Activated naive CD4-positive, alpha-beta T cell treated with anti-CD3 and anti-CD28 coated beads, Interleukin-2, amount 50 U/mL, for 16 hours (primary cell): ENCODE results near the gene QRSL1.
"Not testable (repeated sequence)": the region's sequence is repeated elsewhere in the genome, so short reads cannot be mapped to it uniquely, and the experiment has no call there.

Experiments
- DNase-seq: peaks from one replicate; pipeline ENCODE4 v3.0.0-alpha.2; 2020

Gene QRSL1, protein sequence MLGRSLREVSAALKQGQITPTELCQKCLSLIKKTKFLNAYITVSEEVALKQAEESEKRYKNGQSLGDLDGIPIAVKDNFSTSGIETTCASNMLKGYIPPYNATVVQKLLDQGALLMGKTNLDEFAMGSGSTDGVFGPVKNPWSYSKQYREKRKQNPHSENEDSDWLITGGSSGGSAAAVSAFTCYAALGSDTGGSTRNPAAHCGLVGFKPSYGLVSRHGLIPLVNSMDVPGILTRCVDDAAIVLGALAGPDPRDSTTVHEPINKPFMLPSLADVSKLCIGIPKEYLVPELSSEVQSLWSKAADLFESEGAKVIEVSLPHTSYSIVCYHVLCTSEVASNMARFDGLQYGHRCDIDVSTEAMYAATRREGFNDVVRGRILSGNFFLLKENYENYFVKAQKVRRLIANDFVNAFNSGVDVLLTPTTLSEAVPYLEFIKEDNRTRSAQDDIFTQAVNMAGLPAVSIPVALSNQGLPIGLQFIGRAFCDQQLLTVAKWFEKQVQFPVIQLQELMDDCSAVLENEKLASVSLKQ

DNA sequence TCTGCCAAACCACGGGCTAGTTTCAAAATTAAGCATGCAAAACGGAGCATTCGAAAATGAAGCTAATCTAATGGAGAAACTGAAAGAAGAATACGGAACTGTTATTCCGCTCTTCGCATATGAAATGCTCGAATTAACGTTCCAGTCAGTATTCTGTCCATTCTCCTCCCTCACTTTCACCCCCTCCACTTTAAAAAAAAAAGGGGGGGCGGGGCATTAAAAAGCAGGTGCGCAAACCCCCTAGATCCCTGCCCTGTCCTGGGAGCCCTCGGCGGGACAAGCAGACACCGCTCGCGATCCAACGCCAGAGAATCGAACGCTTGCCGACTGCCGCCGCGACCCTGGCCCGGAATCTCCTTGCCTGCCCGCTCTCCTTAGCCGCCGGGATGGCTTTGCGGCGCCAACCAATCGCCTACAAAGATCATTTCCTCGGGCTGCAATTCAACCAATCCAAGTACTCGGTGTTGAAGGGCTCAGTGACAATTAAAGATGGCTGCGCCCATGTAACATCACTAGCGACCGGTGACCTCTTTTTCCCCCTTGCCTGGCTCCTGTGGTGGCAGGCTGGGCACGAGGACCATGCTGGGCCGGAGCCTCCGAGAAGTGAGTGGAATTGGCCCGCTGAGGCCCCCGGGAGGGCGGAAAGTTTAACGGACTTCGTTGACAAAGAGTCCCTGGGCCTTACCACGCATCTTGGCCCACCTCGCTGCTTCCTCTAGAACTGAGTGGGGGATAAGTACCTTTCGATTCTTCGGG lies at the start of gene QRSL1, which contains the start of gene RTN4IP1:
TSS of gene QRSL1 (plus strand) at position 476 of the 756 bp plus-strand sequence. CDS start at position 580, 104 bp downstream.
TSS of gene RTN4IP1 (minus strand) at position 396 of the 756 bp plus-strand sequence. CDS start 477 bp downstream, outside the sequence.
- DNase-seq = peak; percentile 82

DNA sequence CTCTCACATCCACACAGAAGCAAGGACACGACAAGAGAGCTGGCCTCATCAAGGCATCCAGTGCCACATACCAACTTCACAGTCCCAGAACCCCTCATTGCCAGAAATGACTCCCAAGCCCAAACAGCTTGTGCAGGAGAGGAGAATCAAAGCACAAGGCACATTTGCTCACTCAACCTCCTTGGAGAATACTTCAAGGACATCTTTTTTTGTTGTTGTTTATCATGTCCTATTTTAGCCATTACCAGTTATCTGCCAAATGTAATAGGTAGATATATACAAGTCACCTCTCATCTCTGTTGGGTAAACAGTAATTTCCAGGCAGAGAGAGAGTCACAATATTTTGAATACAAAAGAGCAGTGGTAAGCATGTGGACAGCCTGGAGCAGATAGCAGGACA lies 47.9 kb upstream of the QRSL1 start:
- DNase-seq = no peak

DNA sequence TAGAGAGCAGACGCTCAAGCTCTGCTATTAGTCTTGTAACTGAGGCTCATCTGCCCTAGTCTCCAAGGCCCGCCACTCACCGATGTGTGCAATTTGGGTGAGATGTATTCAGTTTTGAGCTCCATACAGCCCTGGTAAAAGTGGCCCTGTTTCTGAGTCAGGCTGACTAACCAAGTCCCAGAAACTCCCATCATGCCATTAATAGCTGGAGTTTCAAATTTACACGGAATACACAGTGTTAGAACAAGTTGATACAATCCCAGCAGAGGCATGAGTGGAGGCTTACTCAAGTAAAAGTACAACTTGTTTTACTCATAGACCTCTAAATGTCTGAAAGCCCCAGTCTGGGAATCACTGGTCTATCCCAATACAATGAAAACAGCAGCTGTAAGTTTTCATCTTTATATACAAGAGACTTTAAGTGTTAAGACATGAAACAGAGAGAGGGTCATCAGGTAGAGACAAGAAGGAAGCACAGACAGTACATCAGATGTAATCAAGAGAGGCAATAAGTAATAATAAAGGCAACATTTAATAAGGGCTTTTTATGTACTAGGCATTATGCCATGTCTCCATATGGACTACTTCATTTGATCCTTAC lies 42.5 kb upstream of the QRSL1 start:
- no peak for DNase-seq

DNA sequence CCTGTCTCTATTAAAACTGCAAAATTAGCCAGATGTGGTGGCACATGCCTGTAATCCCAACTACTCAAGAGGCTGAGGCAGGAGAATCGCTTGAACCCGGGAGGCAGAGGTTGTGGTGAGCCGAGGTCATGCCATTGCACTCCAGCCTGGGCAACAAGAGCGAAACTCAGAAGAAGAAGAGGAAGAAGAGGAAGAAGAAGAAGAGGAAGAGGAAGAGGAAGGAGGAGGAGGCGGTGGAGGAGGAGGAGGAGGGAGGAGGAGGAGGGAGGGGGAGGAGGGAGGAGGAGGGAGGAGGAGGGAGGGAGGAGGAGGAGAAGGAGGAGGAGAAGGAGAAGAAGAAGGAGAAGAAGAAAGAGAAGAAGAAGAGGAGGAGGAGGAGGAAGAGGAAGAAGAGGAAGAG lies 40.4 kb upstream of the QRSL1 start:
- not testable (repeated sequence) for DNase-seq

DNA sequence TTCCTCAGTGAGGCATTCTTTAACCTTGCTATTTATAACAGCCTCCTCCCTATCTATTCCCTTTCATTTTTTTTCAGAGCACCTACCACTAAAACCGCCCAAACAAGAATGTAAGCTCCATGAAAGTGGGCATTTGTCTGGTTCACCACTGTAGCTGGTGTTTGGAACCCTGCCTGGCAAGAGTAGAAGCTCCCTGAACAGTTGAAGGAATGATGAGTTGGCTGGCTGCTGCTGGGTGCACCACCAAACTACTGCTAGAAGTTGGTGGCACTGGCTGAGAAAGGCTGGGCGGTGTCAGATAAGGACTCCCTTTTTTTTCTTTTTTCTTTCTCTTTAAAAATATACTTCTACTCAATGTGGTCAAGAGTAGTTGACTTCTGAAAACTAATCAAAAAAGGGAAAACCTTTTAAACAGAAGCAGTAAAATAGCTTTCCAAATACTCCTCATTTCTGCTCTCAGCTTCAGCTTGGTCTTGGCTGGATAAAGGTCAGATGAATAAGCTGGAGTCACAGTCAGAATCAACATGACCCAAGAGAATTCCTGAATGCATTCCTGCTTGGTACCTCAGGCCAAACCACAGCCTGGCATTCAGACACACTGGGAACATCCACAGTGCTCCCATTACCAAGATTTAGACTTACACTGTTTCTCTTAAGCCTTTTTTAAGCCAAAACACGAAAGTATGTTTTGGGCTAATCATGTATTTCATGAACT lies 38.1 kb upstream of the QRSL1 start:
- no peak for DNase-seq

DNA sequence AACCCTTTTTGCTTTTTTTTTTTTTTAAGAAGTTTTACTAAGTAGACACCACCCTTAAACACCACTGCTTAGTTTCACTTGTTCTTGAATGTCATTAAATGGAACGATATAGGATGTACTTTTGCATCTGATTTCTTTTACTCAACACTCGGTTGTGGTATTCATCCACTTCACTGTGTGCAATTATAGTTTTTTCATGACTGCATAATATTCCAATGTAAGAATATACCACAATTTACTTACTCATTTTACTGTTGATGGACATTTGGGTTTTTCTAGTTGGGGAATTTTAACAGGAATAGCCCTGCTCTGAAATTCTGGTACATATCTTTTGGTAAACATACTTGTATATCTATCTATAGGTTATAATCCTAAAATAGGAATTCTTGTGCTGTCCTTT lies 29.9 kb upstream of the QRSL1 start:
- DNase-seq = no peak

DNA sequence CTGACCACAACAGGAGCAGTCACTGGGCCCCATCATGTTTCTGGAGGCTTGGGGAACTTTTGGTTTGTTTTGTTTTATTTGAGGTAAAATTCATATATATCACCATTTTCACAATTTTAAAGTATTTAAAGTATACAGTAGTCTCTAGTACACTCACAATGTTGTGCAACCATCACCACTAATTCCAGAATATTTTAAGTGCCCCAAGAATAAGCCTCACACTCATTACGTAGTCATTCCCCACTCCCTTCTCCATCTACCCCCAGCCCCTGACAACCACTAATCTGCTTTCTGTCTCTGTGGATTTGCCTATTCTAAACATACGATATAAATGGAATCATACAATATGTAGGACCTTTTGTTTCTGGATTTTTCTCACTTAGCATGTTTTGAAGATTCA lies 29.0 kb upstream of the QRSL1 start:
- DNase-seq = no peak

DNA sequence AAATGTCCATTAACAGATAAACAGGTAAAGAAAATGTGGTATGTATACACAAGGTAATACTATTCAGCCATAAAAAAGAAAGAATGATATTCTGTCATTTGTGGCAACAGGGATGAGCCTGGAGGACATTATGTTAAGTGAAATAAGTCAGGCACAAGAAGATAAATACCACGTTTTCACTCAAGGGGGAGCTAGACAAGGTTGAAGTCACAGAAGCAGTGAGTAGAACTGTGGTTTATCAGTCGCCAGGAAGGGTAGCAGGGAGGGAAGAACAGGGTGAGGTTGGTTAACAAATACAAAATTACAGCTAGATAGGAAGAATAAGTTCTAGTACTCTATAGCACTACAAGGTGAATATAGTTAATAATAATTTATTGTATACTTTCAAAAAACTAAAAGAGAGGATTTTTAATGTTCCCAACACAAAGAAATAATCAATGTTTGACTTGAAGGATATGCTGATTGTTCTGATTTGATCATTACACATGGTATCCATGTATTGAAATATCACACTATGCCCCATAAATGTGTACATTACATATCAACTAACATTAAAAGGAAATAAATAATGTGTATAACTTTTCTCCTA lies 21.2 kb upstream of the QRSL1 start:
- DNase-seq = no peak

DNA sequence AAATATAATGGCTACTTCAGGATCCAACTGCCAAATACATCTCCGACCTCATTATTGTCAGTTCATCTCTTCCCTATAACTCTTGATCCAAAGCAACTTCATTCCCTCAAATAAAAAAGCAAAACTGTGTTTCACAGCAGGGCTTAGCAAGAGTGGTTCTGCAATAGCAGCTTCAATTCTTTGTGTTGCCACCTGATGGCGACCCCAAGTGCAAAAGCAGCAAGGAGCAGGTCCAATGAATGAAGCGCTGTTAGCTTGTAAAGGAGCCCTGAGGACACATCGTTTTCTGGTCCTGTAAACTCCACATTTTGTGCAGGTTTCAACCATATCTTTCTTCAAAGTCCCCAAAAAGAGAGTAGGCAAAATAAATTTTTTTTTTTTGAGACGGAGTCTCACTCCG lies 19.7 kb upstream of the QRSL1 start:
- DNase-seq = no peak

DNA sequence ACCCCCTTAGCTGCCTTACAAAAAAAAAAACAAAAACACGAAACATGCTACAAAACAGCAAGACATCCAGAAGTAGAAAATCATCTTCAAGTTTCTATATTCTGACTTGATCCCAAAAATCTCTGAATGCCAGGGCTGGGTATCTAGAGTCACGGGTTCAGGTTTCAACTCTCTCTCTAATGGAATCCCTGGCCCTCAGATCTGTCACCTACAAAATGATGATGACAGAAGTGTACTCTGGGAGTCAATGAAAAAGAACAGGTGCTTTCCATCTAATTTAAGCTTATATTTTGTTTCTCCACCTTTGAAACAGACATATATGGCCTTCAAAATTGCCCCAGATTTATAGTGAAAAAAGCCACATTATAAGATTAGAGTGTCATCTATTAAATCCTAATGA lies 18.3 kb upstream of the QRSL1 start:
- no peak for DNase-seq

DNA sequence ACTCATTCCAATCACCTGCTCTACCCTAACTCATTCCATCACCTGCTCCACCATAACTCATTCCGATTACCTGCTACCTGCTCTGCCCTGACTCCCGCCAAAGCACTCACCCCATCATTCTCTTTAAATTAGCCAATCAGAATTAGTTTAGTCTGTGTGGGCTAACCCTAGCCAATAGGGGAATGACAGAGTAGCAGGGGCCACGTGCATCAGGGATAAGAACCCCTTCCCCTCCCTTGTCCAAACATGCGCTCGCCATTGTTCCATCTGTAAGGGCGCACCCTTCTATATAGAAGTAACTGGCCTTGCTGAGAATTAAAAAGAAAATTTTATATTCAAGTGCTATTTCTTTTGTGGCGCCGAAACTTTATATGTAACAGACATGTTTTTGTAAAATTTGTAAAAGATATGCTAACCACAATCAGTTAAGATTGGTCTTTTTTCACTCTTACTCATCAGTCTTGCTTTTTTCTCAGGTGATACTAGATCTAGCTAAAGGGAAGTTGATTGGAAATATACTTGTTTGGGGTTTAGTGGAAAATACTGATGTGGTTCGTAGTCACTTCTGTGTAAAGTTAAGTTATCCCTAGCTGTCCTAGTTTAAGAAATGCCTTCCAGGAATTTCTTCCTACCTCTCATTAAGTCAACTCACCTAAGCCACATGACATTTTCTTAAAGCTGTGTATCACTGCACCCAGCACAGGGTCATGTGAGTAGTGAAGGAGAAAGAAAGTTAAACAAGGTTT lies 16.5 kb upstream of the QRSL1 start:
- DNase-seq = no peak

DNA sequence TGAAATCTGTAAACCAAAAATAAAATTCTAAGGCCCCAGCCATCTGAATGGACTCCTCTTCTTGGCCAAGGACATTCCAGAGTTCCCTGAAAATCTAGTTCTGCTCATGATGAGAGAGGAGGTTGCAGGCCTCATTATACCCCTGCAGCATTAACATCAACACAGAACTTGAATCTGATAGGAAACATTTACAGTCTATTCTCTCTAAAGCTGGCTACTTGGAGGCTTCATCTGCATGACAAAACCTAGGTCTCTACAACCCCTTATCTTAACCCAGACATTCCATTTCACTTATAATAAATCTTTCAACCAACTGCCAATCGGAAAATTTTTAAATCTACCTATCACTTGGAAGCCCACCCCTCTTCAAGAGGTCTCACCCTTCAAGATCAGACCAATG lies 15.8 kb upstream of the QRSL1 start:
- no peak for DNase-seq

DNA sequence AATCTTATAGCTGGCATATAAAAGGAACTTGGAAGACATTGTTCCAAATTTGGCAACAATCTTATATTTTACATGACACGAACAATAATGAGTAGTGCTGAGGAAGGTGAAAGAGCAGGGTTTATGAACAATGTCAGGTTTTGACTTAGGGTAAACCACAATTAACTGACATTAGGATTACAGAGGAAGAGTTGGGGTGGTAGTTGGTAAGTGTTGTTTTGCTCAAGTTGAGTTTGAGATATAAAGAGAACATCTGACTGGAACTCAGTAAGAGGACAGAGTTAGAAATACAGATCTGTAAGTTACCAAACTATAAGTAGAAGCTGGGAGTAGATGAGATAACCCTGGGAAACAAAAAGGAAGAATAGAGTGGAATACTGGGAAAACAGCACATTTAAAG lies 15.2 kb upstream of the QRSL1 start:
- no peak for DNase-seq

DNA sequence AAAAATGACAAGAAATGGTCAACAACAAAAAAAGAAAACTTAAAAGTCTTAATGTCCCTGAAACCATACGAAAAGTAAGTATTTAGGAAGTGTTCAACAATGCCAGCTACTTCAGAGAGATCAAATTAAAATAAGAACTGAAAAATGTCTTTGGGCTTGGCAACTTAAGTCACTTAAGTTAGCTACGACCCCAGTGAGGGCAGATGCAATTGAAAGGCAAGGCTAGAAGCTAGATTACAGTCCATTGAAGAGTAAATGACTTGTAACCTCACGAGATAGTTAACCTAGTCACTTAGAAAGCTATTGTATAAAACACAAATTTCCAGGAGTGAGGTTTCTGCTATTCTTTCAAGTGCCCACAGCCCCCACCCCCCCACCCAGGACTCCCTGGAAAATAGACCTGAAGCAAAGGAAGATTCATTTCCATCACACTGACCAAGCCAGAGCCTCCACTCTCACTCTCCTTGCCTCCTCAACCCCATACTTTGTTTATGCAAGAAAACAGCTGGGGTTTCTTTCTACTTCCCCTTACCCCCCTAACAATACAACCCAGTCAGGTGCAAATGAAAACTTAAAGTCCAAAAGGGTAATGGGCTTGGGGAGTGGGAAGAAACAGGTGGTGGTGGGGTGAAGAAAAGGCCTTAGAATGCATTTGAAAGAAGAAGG lies 14.7 kb upstream of the QRSL1 start:
- DNase-seq = no peak

DNA sequence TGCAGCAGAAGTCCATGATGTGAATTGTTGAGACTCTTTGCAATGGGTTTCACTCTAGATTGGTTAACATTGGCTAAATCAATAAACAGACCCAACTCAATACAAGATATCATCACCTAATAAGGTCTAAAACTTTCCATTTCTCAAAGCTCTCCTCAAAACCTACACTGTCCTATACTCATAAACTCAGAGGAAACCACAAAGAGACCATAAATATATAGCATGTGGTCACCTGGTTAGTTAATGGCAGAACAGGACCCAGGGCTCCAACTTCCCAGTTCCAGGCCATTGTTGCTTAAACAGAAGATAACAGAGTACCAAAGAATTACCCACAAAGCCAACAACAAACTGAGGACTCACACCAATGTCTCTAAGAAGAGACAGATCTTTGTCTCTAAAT lies 12.1 kb upstream of the QRSL1 start:
- no peak for DNase-seq

DNA sequence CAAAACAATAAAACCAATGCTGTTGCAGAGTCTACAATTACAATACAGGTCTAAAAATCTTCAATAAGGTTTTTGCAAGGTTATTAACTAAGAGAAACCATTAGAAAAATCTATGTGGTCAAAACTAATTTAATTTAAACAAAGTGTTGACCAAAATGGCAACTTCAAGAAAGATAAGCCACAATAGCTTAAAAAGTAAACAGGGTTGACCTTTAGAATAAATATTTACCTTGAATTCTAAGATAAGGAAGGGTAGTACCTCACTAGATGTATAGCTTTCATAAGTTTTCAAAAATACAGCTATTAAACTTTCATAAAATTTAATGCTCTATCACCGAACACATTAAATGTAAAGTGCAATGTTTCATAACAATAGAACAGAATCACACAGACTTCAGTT lies 11.5 kb upstream of the QRSL1 start:
- DNase-seq = no peak

DNA sequence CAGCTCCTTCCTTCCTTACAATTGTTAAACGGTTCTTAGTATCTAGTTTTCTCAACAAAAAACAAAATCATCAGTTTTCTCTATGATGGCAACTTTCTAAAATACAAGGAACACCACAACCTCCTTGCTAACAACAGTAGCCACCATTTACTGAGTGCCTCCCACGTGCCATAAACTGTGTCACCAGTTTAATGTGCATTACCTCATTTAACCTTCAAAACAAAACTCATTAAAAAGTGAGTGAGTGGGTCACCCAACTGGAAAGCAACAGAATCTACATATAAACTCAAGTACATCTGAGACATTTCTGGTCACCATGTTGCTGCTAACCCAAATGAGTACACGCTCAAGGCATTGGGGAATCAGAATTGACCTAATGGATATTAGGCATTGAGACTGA lies 11.1 kb upstream of the QRSL1 start:
- no peak for DNase-seq

DNA sequence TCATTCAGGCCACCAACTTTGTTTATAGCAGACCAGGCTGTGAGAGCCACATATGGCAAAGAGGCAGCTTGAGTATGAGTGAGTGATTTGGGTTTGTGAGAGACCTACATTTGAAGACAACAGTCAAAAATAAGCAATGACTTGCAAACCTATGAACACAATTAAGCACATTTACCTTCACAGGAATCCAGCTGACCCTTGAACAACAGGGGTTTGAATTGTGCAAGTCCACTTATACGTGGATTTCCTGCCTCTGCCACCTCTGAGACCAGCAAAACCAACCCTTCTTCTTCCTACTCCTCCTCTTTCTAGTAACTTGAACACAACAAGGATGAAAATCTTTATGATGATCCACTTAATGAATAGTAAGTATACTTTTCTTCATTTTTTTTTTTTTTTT lies 10.2 kb upstream of the QRSL1 start:
- no peak for DNase-seq

DNA sequence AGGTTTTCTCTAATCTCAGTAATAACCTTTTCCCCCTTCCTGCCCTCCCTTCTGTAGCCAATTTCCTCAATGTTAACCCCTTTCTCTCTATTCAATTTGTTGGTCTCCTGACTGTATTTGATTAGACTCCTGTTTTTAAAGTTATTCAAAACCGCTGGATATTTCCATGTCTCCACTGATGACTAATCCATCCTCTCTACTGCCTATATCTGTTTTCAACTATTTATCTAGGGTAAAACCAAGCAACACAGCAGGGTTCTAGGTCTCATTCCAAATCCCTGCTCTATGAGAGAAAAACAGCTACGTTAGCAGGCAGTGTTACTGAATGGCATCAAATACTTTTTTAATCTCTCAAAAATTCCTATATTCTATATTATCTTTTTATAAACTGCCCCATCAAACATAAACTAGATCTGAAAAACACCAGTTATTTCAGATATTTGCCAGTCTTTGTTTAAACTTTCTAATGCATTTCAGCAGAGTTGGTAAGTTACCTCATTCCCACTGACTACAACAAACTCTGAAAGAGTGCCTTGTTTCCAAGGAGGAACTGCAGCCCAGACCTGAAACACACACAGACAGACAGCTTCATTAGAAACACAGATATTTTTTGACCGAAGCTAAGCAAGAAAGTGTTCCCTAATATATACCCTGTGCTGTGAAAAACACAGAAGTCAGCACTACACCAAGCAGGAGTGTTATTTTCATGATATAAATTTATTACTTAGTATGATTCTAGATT lies 8.3 kb upstream of the QRSL1 start:
- no peak for DNase-seq

DNA sequence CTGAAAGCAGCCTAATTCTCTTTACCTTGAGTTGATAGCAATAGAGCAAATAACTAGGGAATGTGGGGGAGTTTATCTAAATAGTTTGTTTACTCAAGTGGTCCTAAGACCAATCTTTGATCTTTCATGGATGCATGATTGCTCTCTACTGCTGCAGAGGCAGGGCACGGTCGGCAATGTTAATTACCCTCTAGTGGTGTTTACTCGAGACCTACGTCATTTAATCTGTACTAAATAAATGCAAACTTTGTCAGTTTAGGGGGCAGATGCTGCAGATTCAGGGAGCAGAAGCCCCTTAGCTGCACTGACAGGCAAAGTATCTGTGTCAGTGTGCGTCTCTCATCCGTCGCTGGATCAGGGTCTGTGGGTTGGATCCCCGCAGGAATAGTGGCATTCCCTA lies 7.0 kb upstream of the QRSL1 start:
- DNase-seq = no peak
